Ovary (tissue), 3 donors: ENCODE results near the gene HOXA6.

Experiments
- CTCF ChIP-seq, 3 donors: fragments of 450-650 bp in 2 of 3; fragments of 200-600 bp in 1 of 3; IDR thresholded peaks; one replicate each; pipeline versions ENCODE4 v1.5.1 to v1.8.0; 2016 to 2022; ENCODE audit warnings: antibody characterized with exemption in 3 of 3, mild to moderate bottlenecking in 1 of 3
- POLR2A ChIP-seq: fragments of 450-650 bp; IDR thresholded peaks from one replicate; pipeline ENCODE4 v1.6.1; 2017; ENCODE audit warnings: antibody characterized with exemption, mild to moderate bottlenecking, moderate library complexity
- donor health status: DM: no; HTN: no; CAD: no.

GRCh38 chr7:27169658-27170425, 22.3 kb upstream of the HOXA6 start:
- TF ChIP-seq CTCF (IDR thresholded peaks at IDR 0.05) (no peak), POLR2A (no peak)
